Esophagus squamous epithelium (tissue), 4 donors: ENCODE data around the gene KLF6.

Experiments
- POLR2A ChIP-seq, 4 donors: fragments of 450-650 bp; IDR thresholded peaks; one replicate each; pipeline ENCODE4 v1.6.1; 2017; ENCODE audit warnings: antibody characterized with exemption in 4 of 4, mild to moderate bottlenecking in 4 of 4, moderate library complexity in 3 of 4
- TF ChIP-seq, protein P1 (sequence below), 6 experiments: fragments of 450-650 bp in 4 of 6; fragments of 200-600 bp in 2 of 6; sonication (generic) in 2 of 6; IDR thresholded peaks; one replicate each; pipeline ENCODE4 v1.5.1; 2016 to 2019; ENCODE audit warnings: antibody characterized with exemption in 6 of 6, mild to moderate bottlenecking in 4 of 6, moderate library complexity in 4 of 6

DNA sequence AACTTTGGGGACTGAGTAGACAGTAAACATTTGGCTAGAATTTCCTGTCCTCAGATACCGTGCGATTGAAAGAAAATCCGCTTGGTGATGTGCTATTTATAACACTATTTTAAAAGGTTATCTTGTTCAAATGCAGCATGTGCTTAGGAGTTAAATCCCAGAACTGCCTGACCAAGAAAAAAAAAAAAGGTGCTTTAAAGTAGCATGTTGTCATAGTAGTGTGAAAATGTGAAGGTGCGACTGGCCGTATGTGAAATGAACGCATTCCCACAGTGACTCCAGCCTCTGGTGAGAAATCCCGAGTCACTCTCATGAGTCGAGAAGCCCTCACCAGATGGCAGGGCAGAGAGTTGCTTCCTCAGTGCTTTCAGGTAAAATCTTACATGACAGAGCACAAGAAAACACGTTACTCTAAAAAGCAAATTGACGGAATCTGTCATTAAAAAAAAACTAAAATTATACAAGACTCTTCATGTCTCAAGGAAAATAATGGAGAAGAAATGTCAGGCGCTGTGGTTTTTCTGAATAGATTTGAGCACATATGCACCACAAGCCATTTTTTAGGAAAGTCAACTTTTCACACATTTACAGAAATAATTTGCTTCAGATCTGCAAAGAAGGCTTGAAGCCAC, 18.4 kb upstream of the KLF6 start:
- TF ChIP-seq, protein P1, sequence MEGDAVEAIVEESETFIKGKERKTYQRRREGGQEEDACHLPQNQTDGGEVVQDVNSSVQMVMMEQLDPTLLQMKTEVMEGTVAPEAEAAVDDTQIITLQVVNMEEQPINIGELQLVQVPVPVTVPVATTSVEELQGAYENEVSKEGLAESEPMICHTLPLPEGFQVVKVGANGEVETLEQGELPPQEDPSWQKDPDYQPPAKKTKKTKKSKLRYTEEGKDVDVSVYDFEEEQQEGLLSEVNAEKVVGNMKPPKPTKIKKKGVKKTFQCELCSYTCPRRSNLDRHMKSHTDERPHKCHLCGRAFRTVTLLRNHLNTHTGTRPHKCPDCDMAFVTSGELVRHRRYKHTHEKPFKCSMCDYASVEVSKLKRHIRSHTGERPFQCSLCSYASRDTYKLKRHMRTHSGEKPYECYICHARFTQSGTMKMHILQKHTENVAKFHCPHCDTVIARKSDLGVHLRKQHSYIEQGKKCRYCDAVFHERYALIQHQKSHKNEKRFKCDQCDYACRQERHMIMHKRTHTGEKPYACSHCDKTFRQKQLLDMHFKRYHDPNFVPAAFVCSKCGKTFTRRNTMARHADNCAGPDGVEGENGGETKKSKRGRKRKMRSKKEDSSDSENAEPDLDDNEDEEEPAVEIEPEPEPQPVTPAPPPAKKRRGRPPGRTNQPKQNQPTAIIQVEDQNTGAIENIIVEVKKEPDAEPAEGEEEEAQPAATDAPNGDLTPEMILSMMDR (IDR thresholded peaks at IDR 0.05), result no peak
- TF ChIP-seq POLR2A (IDR thresholded peaks at IDR 0.05), result no peak
